Measurements from ENCODE around the gene TNRC6B.

TNRC6B gene

GRCh38 chr22:40276996-40277823 lies 99.5 kb downstream of the TNRC6B start:
- Mint-ChIP-seq H3K9me3 (no peaks in the 10 kb centered on the region), H3K4me3 (peak overlapping the region in 1 of 3 experiments; percentile 62), H3K27ac (peak overlapping the region in 2 of 3 experiments; percentile 65 to 92), H3K27me3 (ENCODE audit: low read depth) (no peaks in the 10 kb centered on the region), H3K36me3 (ENCODE audit: low read depth) (peaks cover 56% of the 10 kb centered on the region), H3K4me1 (peaks cover 37% of the 10 kb centered on the region)
- TF ChIP-seq, protein P1, sequence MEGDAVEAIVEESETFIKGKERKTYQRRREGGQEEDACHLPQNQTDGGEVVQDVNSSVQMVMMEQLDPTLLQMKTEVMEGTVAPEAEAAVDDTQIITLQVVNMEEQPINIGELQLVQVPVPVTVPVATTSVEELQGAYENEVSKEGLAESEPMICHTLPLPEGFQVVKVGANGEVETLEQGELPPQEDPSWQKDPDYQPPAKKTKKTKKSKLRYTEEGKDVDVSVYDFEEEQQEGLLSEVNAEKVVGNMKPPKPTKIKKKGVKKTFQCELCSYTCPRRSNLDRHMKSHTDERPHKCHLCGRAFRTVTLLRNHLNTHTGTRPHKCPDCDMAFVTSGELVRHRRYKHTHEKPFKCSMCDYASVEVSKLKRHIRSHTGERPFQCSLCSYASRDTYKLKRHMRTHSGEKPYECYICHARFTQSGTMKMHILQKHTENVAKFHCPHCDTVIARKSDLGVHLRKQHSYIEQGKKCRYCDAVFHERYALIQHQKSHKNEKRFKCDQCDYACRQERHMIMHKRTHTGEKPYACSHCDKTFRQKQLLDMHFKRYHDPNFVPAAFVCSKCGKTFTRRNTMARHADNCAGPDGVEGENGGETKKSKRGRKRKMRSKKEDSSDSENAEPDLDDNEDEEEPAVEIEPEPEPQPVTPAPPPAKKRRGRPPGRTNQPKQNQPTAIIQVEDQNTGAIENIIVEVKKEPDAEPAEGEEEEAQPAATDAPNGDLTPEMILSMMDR (IDR thresholded peaks at IDR 0.05; ENCODE audit: unreplicated experiment in 3 of 3): no peak

DNA sequence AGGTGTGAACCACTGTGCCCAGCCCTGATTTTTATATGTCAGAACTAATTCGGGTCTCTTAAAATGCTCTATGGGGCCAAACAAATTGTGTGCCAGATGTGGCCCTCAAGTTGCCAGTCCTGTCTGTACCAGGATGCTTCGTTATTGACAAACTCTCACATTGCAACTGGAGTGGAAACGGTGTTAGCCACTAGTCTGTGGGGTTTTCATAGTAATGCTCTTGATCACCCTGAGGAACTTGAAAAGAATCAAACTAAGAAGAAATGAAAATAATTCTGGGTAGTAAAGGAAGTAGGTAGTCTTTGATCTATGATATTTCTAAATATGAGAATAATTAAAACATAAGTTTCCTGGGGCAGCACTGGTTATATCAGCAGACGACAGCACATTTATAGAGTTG lies 101.3 kb downstream of the TNRC6B start:
- H3K27me3 Mint-ChIP-seq (ENCODE audit: low read depth): no peaks in the 10 kb centered on the region
- H3K4me1 Mint-ChIP-seq: peaks cover 20% of the 10 kb centered on the region
- TF ChIP-seq, protein P1 (IDR thresholded peaks at IDR 0.05; ENCODE audit: unreplicated experiment in 3 of 3): no peak
- no peak overlapping the region for H3K4me3 Mint-ChIP-seq
- H3K36me3 Mint-ChIP-seq (ENCODE audit: low read depth): peaks cover 60% of the 10 kb centered on the region
- no peak overlapping the region for H3K27ac Mint-ChIP-seq
- no peaks in the 10 kb centered on the region for H3K9me3 Mint-ChIP-seq

DNA sequence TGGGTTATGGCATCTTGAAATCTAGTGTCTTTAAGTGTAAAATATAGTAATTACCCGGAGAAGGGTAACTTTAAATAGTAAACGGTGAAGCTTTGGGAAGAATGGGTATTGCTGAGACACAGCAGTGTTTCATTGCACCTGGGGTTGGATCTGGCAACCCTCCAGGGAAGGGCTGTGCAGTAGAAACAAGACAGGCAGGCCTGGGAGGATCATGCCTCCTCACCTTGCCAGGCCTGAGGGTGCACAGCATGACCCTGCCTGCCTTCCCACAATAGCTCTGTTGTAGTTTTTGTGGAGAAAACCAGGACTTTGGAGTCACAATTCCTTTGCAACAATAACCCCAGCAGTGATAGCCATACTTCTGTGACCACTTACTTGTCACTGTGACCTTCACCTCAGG lies 104.0 kb downstream of the TNRC6B start:
- no peak overlapping the region for H3K27ac Mint-ChIP-seq
- H3K4me1 Mint-ChIP-seq: peaks cover 10% of the 10 kb centered on the region
- no peaks in the 10 kb centered on the region for H3K27me3 Mint-ChIP-seq (ENCODE audit: low read depth)
- no peaks in the 10 kb centered on the region for H3K9me3 Mint-ChIP-seq
- TF ChIP-seq, protein P1 (IDR thresholded peaks at IDR 0.05; ENCODE audit: unreplicated experiment in 3 of 3): no peak
- peaks cover 68% of the 10 kb centered on the region for H3K36me3 Mint-ChIP-seq (ENCODE audit: low read depth)
- H3K4me3 Mint-ChIP-seq: no peak overlapping the region

GRCh38 chr22:40285513-40285912 lies 107.8 kb downstream of the TNRC6B start:
- TF ChIP-seq, protein P1 (IDR thresholded peaks at IDR 0.05; ENCODE audit: unreplicated experiment in 3 of 3): no peak
- H3K9me3 Mint-ChIP-seq: no peaks in the 10 kb centered on the region
- H3K27ac Mint-ChIP-seq: no peak overlapping the region
- no peaks in the 10 kb centered on the region for H3K4me1 Mint-ChIP-seq
- no peak overlapping the region for H3K4me3 Mint-ChIP-seq
- no peaks in the 10 kb centered on the region for H3K27me3 Mint-ChIP-seq (ENCODE audit: low read depth)
- H3K36me3 Mint-ChIP-seq (ENCODE audit: low read depth): peaks cover 62% of the 10 kb centered on the region

DNA sequence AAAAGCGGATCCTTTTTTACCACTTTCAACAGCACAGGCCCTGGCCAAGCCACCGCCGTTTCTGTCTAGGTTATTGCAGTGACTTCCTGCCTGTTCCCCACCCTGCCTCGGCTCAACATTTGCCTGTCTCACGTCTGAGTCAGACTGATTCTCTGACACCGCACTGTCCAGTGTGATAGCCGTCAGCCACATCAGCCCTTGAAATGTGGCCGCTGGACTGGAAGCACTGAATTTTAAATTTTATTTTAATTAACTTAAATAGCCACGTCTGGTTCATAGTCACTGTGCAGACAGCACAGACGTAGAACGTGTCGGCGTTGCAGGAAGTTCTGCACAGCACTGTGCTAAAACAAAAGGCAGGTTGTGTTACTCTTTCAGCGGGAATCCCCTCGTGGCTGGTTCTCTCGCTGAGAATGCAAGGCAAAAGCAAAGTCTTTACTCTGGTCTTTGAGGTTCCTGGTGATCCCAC lies 112.3 kb downstream of the TNRC6B start:
- Mint-ChIP-seq H3K27ac (peak overlapping the region in 1 of 3 experiments; percentile 50), H3K9me3 (no peaks in the 10 kb centered on the region), H3K4me3 (no peak overlapping the region), H3K27me3 (ENCODE audit: low read depth) (no peaks in the 10 kb centered on the region), H3K4me1 (no peaks in the 10 kb centered on the region), H3K36me3 (ENCODE audit: low read depth) (peaks cover 67% of the 10 kb centered on the region)
- TF ChIP-seq, protein P1 (IDR thresholded peaks at IDR 0.05; ENCODE audit: unreplicated experiment in 3 of 3): no peak

- TF ChIP-seq, protein P1 (IDR thresholded peaks at IDR 0.05; ENCODE audit: unreplicated experiment in 3 of 3): no peak
- Mint-ChIP-seq H3K4me1 (no peaks in the 10 kb centered on the region), H3K27me3 (ENCODE audit: low read depth) (no peaks in the 10 kb centered on the region), H3K9me3 (no peaks in the 10 kb centered on the region), H3K4me3 (no peak overlapping the region), H3K27ac (peak overlapping the region in 1 of 3 experiments; percentile 50), H3K36me3 (ENCODE audit: low read depth) (peaks cover 67% of the 10 kb centered on the region)
These were observed 112.8 kb downstream of the TNRC6B start for GRCh38 chr22:40290516-40290915.

All from nephron (organoid).